ENCODE measurements around the gene OR2T34.

The OR2T34 gene

DNA sequence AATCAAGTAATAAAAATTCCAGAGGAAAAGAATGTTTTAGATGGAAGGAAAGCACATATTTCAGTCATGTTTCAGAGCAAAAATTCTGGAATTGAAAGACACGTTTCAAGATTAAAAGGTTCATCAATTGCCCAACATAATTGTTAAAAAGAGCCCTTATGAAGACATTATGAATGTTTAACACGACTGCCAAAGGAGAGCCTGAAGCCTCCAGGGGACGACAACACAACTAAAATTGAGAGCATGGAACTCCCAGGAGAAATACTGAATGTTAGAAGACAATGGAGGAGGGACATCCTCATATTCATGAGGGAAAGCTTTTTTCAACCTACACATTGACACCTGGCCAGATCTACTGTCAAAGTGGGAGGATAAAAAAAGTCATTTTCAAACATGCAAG, 44.3 kb upstream of the OR2T34 start:
- TF ChIP-seq ZNF70 (CRISPR knock-in tag; IDR thresholded peaks at IDR 0.05) (no peak), PATZ1 (CRISPR knock-in tag; IDR thresholded peaks at IDR 0.05; ENCODE audit: borderline replicate concordance) (no peak), ZNF8 (CRISPR knock-in tag; IDR thresholded peaks at IDR 0.05) (no peak)
- peak; percentile 91 for ATAC-seq

GRCh38 chr1:248618119-248618518, 43.6 kb upstream of the OR2T34 start:
- ATAC-seq = no peak

GRCh38 chr1:248613742-248614141, 39.2 kb upstream of the OR2T34 start:
- TF ChIP-seq, protein P1, sequence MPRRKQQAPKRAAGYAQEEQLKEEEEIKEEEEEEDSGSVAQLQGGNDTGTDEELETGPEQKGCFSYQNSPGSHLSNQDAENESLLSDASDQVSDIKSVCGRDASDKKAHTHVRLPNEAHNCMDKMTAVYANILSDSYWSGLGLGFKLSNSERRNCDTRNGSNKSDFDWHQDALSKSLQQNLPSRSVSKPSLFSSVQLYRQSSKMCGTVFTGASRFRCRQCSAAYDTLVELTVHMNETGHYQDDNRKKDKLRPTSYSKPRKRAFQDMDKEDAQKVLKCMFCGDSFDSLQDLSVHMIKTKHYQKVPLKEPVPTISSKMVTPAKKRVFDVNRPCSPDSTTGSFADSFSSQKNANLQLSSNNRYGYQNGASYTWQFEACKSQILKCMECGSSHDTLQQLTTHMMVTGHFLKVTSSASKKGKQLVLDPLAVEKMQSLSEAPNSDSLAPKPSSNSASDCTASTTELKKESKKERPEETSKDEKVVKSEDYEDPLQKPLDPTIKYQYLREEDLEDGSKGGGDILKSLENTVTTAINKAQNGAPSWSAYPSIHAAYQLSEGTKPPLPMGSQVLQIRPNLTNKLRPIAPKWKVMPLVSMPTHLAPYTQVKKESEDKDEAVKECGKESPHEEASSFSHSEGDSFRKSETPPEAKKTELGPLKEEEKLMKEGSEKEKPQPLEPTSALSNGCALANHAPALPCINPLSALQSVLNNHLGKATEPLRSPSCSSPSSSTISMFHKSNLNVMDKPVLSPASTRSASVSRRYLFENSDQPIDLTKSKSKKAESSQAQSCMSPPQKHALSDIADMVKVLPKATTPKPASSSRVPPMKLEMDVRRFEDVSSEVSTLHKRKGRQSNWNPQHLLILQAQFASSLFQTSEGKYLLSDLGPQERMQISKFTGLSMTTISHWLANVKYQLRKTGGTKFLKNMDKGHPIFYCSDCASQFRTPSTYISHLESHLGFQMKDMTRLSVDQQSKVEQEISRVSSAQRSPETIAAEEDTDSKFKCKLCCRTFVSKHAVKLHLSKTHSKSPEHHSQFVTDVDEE (CRISPR knock-in tag; IDR thresholded peaks at IDR 0.05) = no peak
- TF ChIP-seq CSDC2 (CRISPR knock-in tag; IDR thresholded peaks at IDR 0.05) = no peak
- no peak for TF ChIP-seq ISL1 (CRISPR knock-in tag; IDR thresholded peaks at IDR 0.05)
- no peak for TF ChIP-seq OSR1 (CRISPR knock-in tag; IDR thresholded peaks at IDR 0.05)
- no peak for TF ChIP-seq SNAI2 (CRISPR knock-in tag; IDR thresholded peaks at IDR 0.05)
- TF ChIP-seq PPARA (CRISPR knock-in tag; IDR thresholded peaks at IDR 0.05; ENCODE audit: borderline replicate concordance) = no peak
- no peak for TF ChIP-seq TCF4 (CRISPR knock-in tag; IDR thresholded peaks at IDR 0.05; ENCODE audit: borderline replicate concordance)
- TF ChIP-seq BACH2 (CRISPR knock-in tag; IDR thresholded peaks at IDR 0.05; ENCODE audit: borderline replicate concordance) = no peak
- no peak for TF ChIP-seq ZNF70 (CRISPR knock-in tag; IDR thresholded peaks at IDR 0.05)
- TF ChIP-seq ZFP30 (CRISPR knock-in tag; IDR thresholded peaks at IDR 0.05) = no peak
- no peak for TF ChIP-seq CSRNP3 (CRISPR knock-in tag; IDR thresholded peaks at IDR 0.05)
- no peak for TF ChIP-seq ESRRG (CRISPR knock-in tag; IDR thresholded peaks at IDR 0.05)
- TF ChIP-seq ZC3H10 (CRISPR knock-in tag; IDR thresholded peaks at IDR 0.05) = no peak
- no peak for ATAC-seq

More at GRCh38 chr1:248618119-248618518, 43.6 kb upstream of the OR2T34 start:
- no peak for TF ChIP-seq CSRNP3 (CRISPR knock-in tag; IDR thresholded peaks at IDR 0.05)
- TF ChIP-seq TOX (CRISPR knock-in tag; IDR thresholded peaks at IDR 0.05; ENCODE audit: borderline replicate concordance) = no peak

DNA sequence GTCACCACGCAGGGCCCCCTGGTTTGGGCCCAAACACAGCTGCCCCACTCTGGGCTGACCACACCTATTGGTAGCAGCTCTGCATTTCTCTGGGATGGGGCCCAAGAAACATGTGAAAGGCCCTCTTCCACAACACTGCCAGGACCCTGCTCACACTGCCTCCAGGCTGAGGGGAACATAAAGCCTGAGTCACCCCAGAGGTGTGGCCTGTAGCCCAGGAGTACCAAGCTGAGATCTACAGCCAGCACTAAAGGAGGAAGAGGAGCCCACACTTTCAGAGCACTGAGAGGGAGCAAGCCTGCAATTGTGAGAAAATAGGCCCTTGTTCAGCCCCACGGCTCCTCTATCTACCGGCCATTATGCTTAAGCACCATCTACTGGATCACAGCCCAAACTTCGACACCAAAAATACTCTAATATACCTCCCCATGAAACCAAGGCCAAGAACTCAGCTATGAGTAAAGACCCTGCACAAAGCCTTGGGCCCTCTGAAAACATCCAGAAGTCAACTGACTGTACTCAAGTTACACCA, 37.4 kb upstream of the OR2T34 start:
- no peak for ATAC-seq
- TF ChIP-seq ZNF565 (CRISPR knock-in tag; conservative IDR thresholded peaks at IDR 0.05; ENCODE audit: low read depth) (no peak), ESRRG (CRISPR knock-in tag; IDR thresholded peaks at IDR 0.05) (no peak), PATZ1 (CRISPR knock-in tag; IDR thresholded peaks at IDR 0.05; ENCODE audit: borderline replicate concordance) (no peak), ZC3H10 (CRISPR knock-in tag; IDR thresholded peaks at IDR 0.05) (no peak), CSDC2 (CRISPR knock-in tag; IDR thresholded peaks at IDR 0.05) (no peak), CSRNP3 (CRISPR knock-in tag; IDR thresholded peaks at IDR 0.05) (no peak), OSR1 (CRISPR knock-in tag; IDR thresholded peaks at IDR 0.05) (no peak), POU6F1 (CRISPR knock-in tag; IDR thresholded peaks at IDR 0.05; ENCODE audit: borderline replicate concordance, low read depth) (no peak), CREB5 (CRISPR knock-in tag; IDR thresholded peaks at IDR 0.05; ENCODE audit: low read depth) (no peak), TOX (CRISPR knock-in tag; IDR thresholded peaks at IDR 0.05; ENCODE audit: borderline replicate concordance) (no peak), ZFP3 (CRISPR knock-in tag; IDR thresholded peaks at IDR 0.05) (no peak), GLIS3 (CRISPR knock-in tag; IDR thresholded peaks at IDR 0.05) (no peak), ZNF8 (CRISPR knock-in tag; IDR thresholded peaks at IDR 0.05) (no peak), PPARA (CRISPR knock-in tag; IDR thresholded peaks at IDR 0.05; ENCODE audit: borderline replicate concordance) (no peak)

Measured in SK-N-SH treated with all-trans-retinoic acid at 6 μM for 48 hours (cell line).